RPMI8226 (cell line): ENCODE results near the gene PRAF2.

Source experiments
- DNase-seq: peaks from one replicate; pipeline ENCODE4 v3.0.0-alpha.2; 2015

PRAF2 gene

GRCh38 chrX:49041744-49042580 lies 31.8 kb downstream of the PRAF2 start:
- peak; percentile 23 for DNase-seq

- DNase-seq: no peak
These were observed 33.3 kb downstream of the PRAF2 start for GRCh38 chrX:49040376-49040955.

GRCh38 chrX:49039598-49040375 lies 34.0 kb downstream of the PRAF2 start:
- peak; percentile 88 for DNase-seq

- no peak for DNase-seq
These were observed 35.8 kb downstream of the PRAF2 start for GRCh38 chrX:49037883-49038475.

GRCh38 chrX:49030283-49030682 lies 43.5 kb downstream of the PRAF2 start:
- DNase-seq: no peak

GRCh38 chrX:49029876-49030275 lies 43.9 kb downstream of the PRAF2 start:
- no peak for DNase-seq
